Gastroesophageal sphincter (tissue), 3 donors: ENCODE data around the gene HCN3.

Experiments
- EP300 ChIP-seq: sonication (generic); formaldehyde crosslinking; IDR thresholded peaks from one replicate; pipeline ENCODE4 v1.6.1; 2017; ENCODE audit warnings: antibody characterized with exemption, mild to moderate bottlenecking
- POLR2AphosphoS5 ChIP-seq: sonication (generic); formaldehyde crosslinking; IDR thresholded peaks from one replicate; pipeline ENCODE4 v1.6.1; 2017; ENCODE audit warnings: antibody characterized with exemption
- TF ChIP-seq, protein P1 (sequence below), 4 experiments: fragments of 200-600 bp in 2 of 4; fragments of 450-650 bp in 2 of 4; sonication (generic) in 1 of 4; IDR thresholded peaks; one replicate each; pipeline ENCODE4 v1.5.1; 2017 to 2019; ENCODE audit warnings: antibody characterized with exemption in 4 of 4, mild to moderate bottlenecking in 2 of 4, moderate library complexity in 2 of 4

DNA sequence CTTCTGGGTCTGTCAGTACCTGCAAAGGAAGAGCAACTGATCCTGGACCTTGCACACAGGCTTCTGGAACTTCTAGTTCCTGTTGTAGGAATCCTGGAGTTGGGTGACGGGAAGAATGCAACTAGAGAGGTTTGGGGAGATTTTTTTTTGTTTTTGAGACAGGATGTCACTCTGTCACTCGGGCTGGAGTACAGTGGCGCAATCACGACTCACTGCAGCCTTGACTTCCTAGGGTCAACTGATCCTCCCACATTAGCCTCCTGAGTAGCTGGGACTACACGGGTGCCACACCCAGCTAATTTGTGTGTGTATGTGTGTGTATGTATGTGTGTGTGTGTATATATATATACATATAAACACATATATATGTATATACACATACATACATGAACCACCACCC is 40.8 kb upstream of the HCN3 start:
- TF ChIP-seq POLR2AphosphoS5, result no peak
- TF ChIP-seq, protein P1, sequence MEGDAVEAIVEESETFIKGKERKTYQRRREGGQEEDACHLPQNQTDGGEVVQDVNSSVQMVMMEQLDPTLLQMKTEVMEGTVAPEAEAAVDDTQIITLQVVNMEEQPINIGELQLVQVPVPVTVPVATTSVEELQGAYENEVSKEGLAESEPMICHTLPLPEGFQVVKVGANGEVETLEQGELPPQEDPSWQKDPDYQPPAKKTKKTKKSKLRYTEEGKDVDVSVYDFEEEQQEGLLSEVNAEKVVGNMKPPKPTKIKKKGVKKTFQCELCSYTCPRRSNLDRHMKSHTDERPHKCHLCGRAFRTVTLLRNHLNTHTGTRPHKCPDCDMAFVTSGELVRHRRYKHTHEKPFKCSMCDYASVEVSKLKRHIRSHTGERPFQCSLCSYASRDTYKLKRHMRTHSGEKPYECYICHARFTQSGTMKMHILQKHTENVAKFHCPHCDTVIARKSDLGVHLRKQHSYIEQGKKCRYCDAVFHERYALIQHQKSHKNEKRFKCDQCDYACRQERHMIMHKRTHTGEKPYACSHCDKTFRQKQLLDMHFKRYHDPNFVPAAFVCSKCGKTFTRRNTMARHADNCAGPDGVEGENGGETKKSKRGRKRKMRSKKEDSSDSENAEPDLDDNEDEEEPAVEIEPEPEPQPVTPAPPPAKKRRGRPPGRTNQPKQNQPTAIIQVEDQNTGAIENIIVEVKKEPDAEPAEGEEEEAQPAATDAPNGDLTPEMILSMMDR (IDR thresholded peaks at IDR 0.05), result no peak
- TF ChIP-seq EP300, result no peak
